ENCODE measurements around the gene HIGD2A. TPM values are rescaled to one million over a fixed set of nuclear protein-coding genes. Genes with fewer than 3 reads are reported as not detected.

Gene HIGD2A
- total RNA-seq, 4 donors from 2014 or later: 4.6 to 74.5 (median 26.7) TPM

GRCh38 chr5:176426876-176427275 lies 38.3 kb downstream of the HIGD2A start:
- intact Hi-C loops (cut with DNase I; ENCODE audit: low total_unique reads): no loop called here
- Histone ChIP-seq H3K4me1 (no peaks in the 10 kb centered on the region), H3K9me3 (no peaks in the 10 kb centered on the region), H3K27me3 (no peaks in the 10 kb centered on the region), H3K27ac (no peak overlapping the region), H3K36me3 (no peaks in the 10 kb centered on the region), H3K4me3 (no peak overlapping the region)
- DNase-seq: no peak
- no peak for TF ChIP-seq CTCF (IDR thresholded peaks at IDR 0.05)
- TF ChIP-seq POLR2A (IDR thresholded peaks at IDR 0.05): no peak

- no peak for DNase-seq
- TF ChIP-seq CTCF (IDR thresholded peaks at IDR 0.05) (no peak), POLR2A (IDR thresholded peaks at IDR 0.05) (no peak)
- no peaks in the 10 kb centered on the region for H3K4me1 ChIP-seq
- no peaks in the 10 kb centered on the region for H3K9me3 ChIP-seq
- no peaks in the 10 kb centered on the region for H3K36me3 ChIP-seq
- H3K4me3 ChIP-seq: no peak overlapping the region
- intact Hi-C loops (cut with DNase I; ENCODE audit: low total_unique reads): no loop called here
- H3K27me3 ChIP-seq: no peaks in the 10 kb centered on the region
- H3K27ac ChIP-seq: no peak overlapping the region
Observed at GRCh38 chr5:176427971-176428370, 39.4 kb downstream of the HIGD2A start.

- H3K4me3 ChIP-seq: no peak overlapping the region
- no peaks in the 10 kb centered on the region for H3K36me3 ChIP-seq
- H3K4me1 ChIP-seq: no peaks in the 10 kb centered on the region
- H3K27ac ChIP-seq: no peak overlapping the region
- intact Hi-C loops (cut with DNase I; ENCODE audit: low total_unique reads): no loop called here
- no peak for DNase-seq
- H3K9me3 ChIP-seq: no peaks in the 10 kb centered on the region
- H3K27me3 ChIP-seq: no peaks in the 10 kb centered on the region
- TF ChIP-seq POLR2A (IDR thresholded peaks at IDR 0.05) (no peak), CTCF (IDR thresholded peaks at IDR 0.05) (no peak)
Observed at GRCh38 chr5:176429972-176430371, 41.4 kb downstream of the HIGD2A start.

- DNase-seq: no peak
- Histone ChIP-seq H3K27ac (no peak overlapping the region), H3K27me3 (no peaks in the 10 kb centered on the region), H3K36me3 (no peaks in the 10 kb centered on the region), H3K9me3 (no peaks in the 10 kb centered on the region), H3K4me3 (no peak overlapping the region), H3K4me1 (no peaks in the 10 kb centered on the region)
- intact Hi-C loops (cut with DNase I; ENCODE audit: low total_unique reads): no loop called here
- no peak for TF ChIP-seq POLR2A (IDR thresholded peaks at IDR 0.05)
- no peak for TF ChIP-seq CTCF (IDR thresholded peaks at IDR 0.05)
Observed at GRCh38 chr5:176432707-176433106, 44.2 kb downstream of the HIGD2A start.

GRCh38 chr5:176436656-176437055 lies 48.1 kb downstream of the HIGD2A start:
- Histone ChIP-seq H3K4me1 (no peaks in the 10 kb centered on the region), H3K4me3 (no peak overlapping the region), H3K27me3 (no peaks in the 10 kb centered on the region), H3K9me3 (no peaks in the 10 kb centered on the region), H3K36me3 (no peaks in the 10 kb centered on the region), H3K27ac (no peak overlapping the region)
- intact Hi-C loops (cut with DNase I; ENCODE audit: low total_unique reads): no loop called here
- DNase-seq: no peak
- TF ChIP-seq POLR2A (IDR thresholded peaks at IDR 0.05): no peak
- TF ChIP-seq CTCF (IDR thresholded peaks at IDR 0.05): no peak
